WTC11 (cell line): ENCODE measurements around the gene PRKAR1B. TPM values are rescaled to one million over a fixed set of nuclear protein-coding genes. Genes with fewer than 3 reads are reported as not detected.

Experiments
- ATAC-seq: fragments of 200-7000 bp; cut with Tn5 transposase; 2 replicates; pipeline ENCODE4 v1.10.0; 2021; ENCODE audit warnings: mild to moderate bottlenecking, moderate library complexity
- CTCF ChIA-PET: fragments of 300-600 bp; sonication (Branson Sonifier 250); formaldehyde crosslinking; loops from one replicate; lab custom pipeline; 2021; ENCODE audit warnings: antibody characterized with exemption; lab: Charles Lee
- POLR2A ChIA-PET: fragments of 350-600 bp; sonication (Branson Sonifier 250); formaldehyde crosslinking; loops from one replicate; lab custom pipeline; 2021; ENCODE audit warnings: antibody characterized with exemption; lab: Charles Lee
- DNase-seq: peaks from one replicate; pipeline ENCODE4 v3.0.0; 2021; ENCODE audit warnings: low spot score
- H3K27ac Mint-ChIP-seq: 2 replicates; pipeline ENCODE4 v1.8.0; 2021; ENCODE audit warnings: mixed read lengths
- H3K27me3 Mint-ChIP-seq: 2 replicates; pipeline ENCODE4 v1.8.0; 2021; ENCODE audit warnings: low read depth, mild to moderate bottlenecking, moderate library complexity, mixed read lengths
- H3K36me3 Mint-ChIP-seq: 2 replicates; pipeline ENCODE4 v1.8.0; 2021; ENCODE audit warnings: mixed read lengths
- H3K4me1 Mint-ChIP-seq: 2 replicates; pipeline ENCODE4 v1.8.0; 2022; ENCODE audit warnings: mixed read lengths
- H3K4me3 Mint-ChIP-seq: 2 replicates; pipeline ENCODE4 v1.8.0; 2021; ENCODE audit warnings: mild to moderate bottlenecking, moderate library complexity, mixed read lengths
- H3K9me3 Mint-ChIP-seq: 2 replicates; pipeline ENCODE4 v1.8.0; 2021; ENCODE audit warnings: mixed read lengths
- CTCF ChIP-seq: fragments of 200-600 bp; IDR thresholded peaks from 2 replicates; pipeline ENCODE4 v1.8.0; 2022; ENCODE audit warnings: antibody characterized with exemption
- GABPB1 ChIP-seq: sonication (generic); formaldehyde crosslinking; IDR thresholded peaks from 2 replicates; pipeline ENCODE4 v1.8.1; 2023; ENCODE audit warnings: mild to moderate bottlenecking, missing genetic modification reagents
- JAZF1 ChIP-seq: fragments of 250-450 bp; sonication (Bioruptor Pico); IDR thresholded peaks from 2 replicates; pipeline ENCODE4 v1.9.0; 2021; ENCODE audit warnings: moderate library complexity, mild to moderate bottlenecking, inconsistent platforms
- KAT7 ChIP-seq: sonication (generic); formaldehyde crosslinking; IDR thresholded peaks from 2 replicates; pipeline ENCODE4 v1.8.1; 2023; ENCODE audit warnings: missing genetic modification reagents, mild to moderate bottlenecking, borderline replicate concordance
- MYBL2 ChIP-seq: sonication (generic); formaldehyde crosslinking; IDR thresholded peaks from 2 replicates; pipeline ENCODE4 v1.8.1; 2023; ENCODE audit warnings: mild to moderate bottlenecking, moderate library complexity, missing genetic modification reagents
- SMAD4 ChIP-seq: sonication (generic); formaldehyde crosslinking; IDR thresholded peaks from 2 replicates; pipeline ENCODE4 v1.8.0; 2022; ENCODE audit warnings: mild to moderate bottlenecking, missing genetic modification reagents
- ZNF219 ChIP-seq: sonication (generic); formaldehyde crosslinking; IDR thresholded peaks from 2 replicates; pipeline ENCODE4 v1.8.0; 2023; ENCODE audit warnings: missing genetic modification reagents, mild to moderate bottlenecking, borderline replicate concordance
- ZNF532 ChIP-seq: fragments of 250-450 bp; sonication (Bioruptor Pico); IDR thresholded peaks from 2 replicates; pipeline ENCODE4 v1.9.0; 2021; ENCODE audit warnings: mild to moderate bottlenecking, borderline replicate concordance
- total RNA-seq: library from RNA; stranded (reverse); gene quantifications from 3 replicates; pipeline ENCODE4 v1.2.3, GENCODE V29; 2021
- TF ChIP-seq, protein P1 (sequence below): sonication (generic); formaldehyde crosslinking; IDR thresholded peaks from 2 replicates; pipeline ENCODE4 v1.8.0; 2023; ENCODE audit warnings: missing genetic modification reagents, mild to moderate bottlenecking, borderline replicate concordance
- TF ChIP-seq, protein P2 (sequence below): sonication (generic); formaldehyde crosslinking; IDR thresholded peaks from 2 replicates; pipeline ENCODE4 v1.8.0; 2022; ENCODE audit warnings: mild to moderate bottlenecking, missing genetic modification reagents
- TF ChIP-seq, protein P3 (sequence below): sonication (generic); formaldehyde crosslinking; IDR thresholded peaks from 2 replicates; pipeline ENCODE4 v1.8.0; 2022; ENCODE audit warnings: missing genetic modification reagents
- TF ChIP-seq, protein P4 (sequence below): sonication (generic); formaldehyde crosslinking; conservative IDR thresholded peaks from 2 replicates; pipeline ENCODE4 v1.8.1; 2023; ENCODE audit warnings: mild to moderate bottlenecking, low read depth, missing genetic modification reagents, moderate library complexity

The PRKAR1B gene
- total RNA-seq, 1 experiment from 2014 or later = 43.6 TPM

DNA sequence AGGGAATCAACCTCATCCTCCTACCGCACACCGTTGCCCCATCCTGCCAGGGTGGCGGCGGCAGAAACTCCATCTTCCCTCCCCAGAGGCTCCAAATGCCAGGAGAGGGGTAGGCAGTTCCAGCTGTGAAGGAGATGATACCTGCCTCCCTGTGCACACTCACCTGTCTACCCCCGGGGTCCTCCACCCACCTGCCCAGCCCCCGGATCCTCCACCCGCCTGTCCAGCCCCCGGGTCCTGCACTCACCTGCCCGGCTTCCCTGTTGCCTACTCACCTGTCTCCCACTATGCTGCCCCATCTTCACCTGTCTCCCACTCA is 14.0 kb downstream of the PRKAR1B start (continued):
- TF ChIP-seq, protein P1, sequence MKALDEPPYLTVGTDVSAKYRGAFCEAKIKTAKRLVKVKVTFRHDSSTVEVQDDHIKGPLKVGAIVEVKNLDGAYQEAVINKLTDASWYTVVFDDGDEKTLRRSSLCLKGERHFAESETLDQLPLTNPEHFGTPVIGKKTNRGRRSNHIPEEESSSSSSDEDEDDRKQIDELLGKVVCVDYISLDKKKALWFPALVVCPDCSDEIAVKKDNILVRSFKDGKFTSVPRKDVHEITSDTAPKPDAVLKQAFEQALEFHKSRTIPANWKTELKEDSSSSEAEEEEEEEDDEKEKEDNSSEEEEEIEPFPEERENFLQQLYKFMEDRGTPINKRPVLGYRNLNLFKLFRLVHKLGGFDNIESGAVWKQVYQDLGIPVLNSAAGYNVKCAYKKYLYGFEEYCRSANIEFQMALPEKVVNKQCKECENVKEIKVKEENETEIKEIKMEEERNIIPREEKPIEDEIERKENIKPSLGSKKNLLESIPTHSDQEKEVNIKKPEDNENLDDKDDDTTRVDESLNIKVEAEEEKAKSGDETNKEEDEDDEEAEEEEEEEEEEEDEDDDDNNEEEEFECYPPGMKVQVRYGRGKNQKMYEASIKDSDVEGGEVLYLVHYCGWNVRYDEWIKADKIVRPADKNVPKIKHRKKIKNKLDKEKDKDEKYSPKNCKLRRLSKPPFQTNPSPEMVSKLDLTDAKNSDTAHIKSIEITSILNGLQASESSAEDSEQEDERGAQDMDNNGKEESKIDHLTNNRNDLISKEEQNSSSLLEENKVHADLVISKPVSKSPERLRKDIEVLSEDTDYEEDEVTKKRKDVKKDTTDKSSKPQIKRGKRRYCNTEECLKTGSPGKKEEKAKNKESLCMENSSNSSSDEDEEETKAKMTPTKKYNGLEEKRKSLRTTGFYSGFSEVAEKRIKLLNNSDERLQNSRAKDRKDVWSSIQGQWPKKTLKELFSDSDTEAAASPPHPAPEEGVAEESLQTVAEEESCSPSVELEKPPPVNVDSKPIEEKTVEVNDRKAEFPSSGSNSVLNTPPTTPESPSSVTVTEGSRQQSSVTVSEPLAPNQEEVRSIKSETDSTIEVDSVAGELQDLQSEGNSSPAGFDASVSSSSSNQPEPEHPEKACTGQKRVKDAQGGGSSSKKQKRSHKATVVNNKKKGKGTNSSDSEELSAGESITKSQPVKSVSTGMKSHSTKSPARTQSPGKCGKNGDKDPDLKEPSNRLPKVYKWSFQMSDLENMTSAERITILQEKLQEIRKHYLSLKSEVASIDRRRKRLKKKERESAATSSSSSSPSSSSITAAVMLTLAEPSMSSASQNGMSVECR (CRISPR knock-in tag) = no peak
- TF ChIP-seq MYBL2 (CRISPR knock-in tag) = no peak
- TF ChIP-seq, all 79 proteins: peak for 0

GRCh38 chr7:712381-713138 is 14.5 kb downstream of the PRKAR1B start:
- Mint-ChIP-seq H3K27me3 (no peaks in the 10 kb centered on the region), H3K4me3 (peak overlapping the region; percentile 56)
- peak; percentile 29 for DNase-seq

More at GRCh38 chr7:712381-713138, 14.5 kb downstream of the PRKAR1B start:
- peaks cover 17% of the 10 kb centered on the region for H3K4me1 Mint-ChIP-seq
- POLR2A ChIA-PET = no interaction called here
- H3K9me3 Mint-ChIP-seq = no peaks in the 10 kb centered on the region
- H3K27ac Mint-ChIP-seq = no peak overlapping the region
- CTCF ChIA-PET = no interaction called here
- peaks cover 9% of the 10 kb centered on the region; the same call in 1 of the 2 replicates for H3K36me3 Mint-ChIP-seq
- peak; percentile 49 for ATAC-seq
- no peak for TF ChIP-seq CTCF
- TF ChIP-seq SMAD4 (CRISPR knock-in tag) = no peak
- no peak for TF ChIP-seq KAT7
- TF ChIP-seq ZNF532 (CRISPR knock-in tag) = no peak
- TF ChIP-seq ZNF219 (CRISPR knock-in tag) = no peak
- TF ChIP-seq GABPB1 (CRISPR knock-in tag) = no peak
- TF ChIP-seq, protein P2, sequence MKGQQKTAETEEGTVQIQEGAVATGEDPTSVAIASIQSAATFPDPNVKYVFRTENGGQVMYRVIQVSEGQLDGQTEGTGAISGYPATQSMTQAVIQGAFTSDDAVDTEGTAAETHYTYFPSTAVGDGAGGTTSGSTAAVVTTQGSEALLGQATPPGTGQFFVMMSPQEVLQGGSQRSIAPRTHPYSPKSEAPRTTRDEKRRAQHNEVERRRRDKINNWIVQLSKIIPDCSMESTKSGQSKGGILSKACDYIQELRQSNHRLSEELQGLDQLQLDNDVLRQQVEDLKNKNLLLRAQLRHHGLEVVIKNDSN = no peak
- TF ChIP-seq, protein P3, sequence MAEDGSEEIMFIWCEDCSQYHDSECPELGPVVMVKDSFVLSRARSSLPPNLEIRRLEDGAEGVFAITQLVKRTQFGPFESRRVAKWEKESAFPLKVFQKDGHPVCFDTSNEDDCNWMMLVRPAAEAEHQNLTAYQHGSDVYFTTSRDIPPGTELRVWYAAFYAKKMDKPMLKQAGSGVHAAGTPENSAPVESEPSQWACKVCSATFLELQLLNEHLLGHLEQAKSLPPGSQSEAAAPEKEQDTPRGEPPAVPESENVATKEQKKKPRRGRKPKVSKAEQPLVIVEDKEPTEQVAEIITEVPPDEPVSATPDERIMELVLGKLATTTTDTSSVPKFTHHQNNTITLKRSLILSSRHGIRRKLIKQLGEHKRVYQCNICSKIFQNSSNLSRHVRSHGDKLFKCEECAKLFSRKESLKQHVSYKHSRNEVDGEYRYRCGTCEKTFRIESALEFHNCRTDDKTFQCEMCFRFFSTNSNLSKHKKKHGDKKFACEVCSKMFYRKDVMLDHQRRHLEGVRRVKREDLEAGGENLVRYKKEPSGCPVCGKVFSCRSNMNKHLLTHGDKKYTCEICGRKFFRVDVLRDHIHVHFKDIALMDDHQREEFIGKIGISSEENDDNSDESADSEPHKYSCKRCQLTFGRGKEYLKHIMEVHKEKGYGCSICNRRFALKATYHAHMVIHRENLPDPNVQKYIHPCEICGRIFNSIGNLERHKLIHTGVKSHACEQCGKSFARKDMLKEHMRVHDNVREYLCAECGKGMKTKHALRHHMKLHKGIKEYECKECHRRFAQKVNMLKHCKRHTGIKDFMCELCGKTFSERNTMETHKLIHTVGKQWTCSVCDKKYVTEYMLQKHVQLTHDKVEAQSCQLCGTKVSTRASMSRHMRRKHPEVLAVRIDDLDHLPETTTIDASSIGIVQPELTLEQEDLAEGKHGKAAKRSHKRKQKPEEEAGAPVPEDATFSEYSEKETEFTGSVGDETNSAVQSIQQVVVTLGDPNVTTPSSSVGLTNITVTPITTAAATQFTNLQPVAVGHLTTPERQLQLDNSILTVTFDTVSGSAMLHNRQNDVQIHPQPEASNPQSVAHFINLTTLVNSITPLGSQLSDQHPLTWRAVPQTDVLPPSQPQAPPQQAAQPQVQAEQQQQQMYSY = no peak
- TF ChIP-seq, protein P4, sequence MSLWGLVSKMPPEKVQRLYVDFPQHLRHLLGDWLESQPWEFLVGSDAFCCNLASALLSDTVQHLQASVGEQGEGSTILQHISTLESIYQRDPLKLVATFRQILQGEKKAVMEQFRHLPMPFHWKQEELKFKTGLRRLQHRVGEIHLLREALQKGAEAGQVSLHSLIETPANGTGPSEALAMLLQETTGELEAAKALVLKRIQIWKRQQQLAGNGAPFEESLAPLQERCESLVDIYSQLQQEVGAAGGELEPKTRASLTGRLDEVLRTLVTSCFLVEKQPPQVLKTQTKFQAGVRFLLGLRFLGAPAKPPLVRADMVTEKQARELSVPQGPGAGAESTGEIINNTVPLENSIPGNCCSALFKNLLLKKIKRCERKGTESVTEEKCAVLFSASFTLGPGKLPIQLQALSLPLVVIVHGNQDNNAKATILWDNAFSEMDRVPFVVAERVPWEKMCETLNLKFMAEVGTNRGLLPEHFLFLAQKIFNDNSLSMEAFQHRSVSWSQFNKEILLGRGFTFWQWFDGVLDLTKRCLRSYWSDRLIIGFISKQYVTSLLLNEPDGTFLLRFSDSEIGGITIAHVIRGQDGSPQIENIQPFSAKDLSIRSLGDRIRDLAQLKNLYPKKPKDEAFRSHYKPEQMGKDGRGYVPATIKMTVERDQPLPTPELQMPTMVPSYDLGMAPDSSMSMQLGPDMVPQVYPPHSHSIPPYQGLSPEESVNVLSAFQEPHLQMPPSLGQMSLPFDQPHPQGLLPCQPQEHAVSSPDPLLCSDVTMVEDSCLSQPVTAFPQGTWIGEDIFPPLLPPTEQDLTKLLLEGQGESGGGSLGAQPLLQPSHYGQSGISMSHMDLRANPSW = no peak
- TF ChIP-seq JAZF1 (CRISPR knock-in tag) = no peak
